AG09319 (cell line): Measurements from ENCODE around the gene NOL9.

Experiments
- DNase-seq: peaks from one replicate; pipeline ENCODE4 v3.0.0-alpha.2; 2010; ENCODE audit warnings: low read depth; ENCODE audit errors: extremely low read depth
- TF ChIP-seq, protein P1 (sequence below): IDR thresholded peaks from 2 replicates; pipeline ENCODE4 v1.5.1; 2011; ENCODE audit warnings: low read depth, mild to moderate bottlenecking, inconsistent platforms, low read length, moderate library complexity

NOL9 gene

GRCh38 chr1:6499296-6499695, 55.0 kb downstream of the NOL9 start:
- TF ChIP-seq, protein P1, sequence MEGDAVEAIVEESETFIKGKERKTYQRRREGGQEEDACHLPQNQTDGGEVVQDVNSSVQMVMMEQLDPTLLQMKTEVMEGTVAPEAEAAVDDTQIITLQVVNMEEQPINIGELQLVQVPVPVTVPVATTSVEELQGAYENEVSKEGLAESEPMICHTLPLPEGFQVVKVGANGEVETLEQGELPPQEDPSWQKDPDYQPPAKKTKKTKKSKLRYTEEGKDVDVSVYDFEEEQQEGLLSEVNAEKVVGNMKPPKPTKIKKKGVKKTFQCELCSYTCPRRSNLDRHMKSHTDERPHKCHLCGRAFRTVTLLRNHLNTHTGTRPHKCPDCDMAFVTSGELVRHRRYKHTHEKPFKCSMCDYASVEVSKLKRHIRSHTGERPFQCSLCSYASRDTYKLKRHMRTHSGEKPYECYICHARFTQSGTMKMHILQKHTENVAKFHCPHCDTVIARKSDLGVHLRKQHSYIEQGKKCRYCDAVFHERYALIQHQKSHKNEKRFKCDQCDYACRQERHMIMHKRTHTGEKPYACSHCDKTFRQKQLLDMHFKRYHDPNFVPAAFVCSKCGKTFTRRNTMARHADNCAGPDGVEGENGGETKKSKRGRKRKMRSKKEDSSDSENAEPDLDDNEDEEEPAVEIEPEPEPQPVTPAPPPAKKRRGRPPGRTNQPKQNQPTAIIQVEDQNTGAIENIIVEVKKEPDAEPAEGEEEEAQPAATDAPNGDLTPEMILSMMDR: no peak
- no peak for DNase-seq

DNA sequence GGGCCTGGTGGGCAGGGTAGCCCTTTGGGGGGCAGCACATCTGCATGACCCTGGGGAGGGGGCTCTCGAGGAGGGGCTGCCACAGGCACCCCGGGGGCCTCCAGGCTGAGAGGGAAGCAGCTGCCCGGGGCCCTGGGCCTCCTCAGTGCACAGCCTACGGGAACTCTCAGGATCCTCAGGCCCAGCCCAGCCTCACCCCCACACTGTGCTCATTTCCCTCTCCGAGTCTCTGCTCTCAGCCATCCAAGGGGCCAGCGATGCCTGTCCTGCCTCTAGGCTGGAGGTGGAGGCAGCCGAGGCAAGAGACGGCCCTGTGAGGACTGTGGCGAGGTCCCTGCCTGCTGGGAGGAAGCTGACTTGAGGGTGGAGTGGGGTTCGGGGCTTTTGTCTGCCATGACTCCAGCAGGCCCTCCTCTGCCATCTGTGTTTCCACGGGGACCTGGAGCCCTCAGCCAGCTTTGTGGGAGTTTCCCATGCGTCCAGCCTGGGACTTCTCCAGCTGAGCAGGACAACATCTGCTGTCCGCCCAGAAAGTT, 55.7 kb downstream of the NOL9 start:
- TF ChIP-seq, protein P1: no peak

GRCh38 chr1:6497867-6498575, 56.3 kb downstream of the NOL9 start:
- TF ChIP-seq, protein P1: no peak
- no peak for DNase-seq

More for the DNA sequence above, 55.7 kb downstream of the NOL9 start:
- DNase-seq: no peak

GRCh38 chr1:6497215-6497866, 57.0 kb downstream of the NOL9 start:
- TF ChIP-seq, protein P1: no peak
- no peak for DNase-seq

DNA sequence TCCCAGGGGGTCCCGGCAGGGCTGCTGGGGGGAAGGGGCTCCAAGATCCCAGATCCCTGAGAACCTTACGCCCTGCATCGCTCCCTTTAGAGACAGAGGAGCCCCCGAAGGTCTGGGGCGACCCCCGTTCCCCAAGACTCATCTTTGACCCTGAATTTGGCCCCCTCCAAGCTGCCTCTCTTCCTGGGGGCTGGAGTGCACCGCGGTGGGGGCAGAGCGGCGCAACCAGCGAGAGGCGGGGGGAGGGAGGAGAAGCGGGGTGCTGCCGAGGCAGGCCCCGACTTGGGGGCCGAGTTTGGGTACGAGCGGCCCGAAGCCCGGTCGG, 57.5 kb downstream of the NOL9 start:
- DNase-seq: no peak
- TF ChIP-seq, protein P1: no peak

DNA sequence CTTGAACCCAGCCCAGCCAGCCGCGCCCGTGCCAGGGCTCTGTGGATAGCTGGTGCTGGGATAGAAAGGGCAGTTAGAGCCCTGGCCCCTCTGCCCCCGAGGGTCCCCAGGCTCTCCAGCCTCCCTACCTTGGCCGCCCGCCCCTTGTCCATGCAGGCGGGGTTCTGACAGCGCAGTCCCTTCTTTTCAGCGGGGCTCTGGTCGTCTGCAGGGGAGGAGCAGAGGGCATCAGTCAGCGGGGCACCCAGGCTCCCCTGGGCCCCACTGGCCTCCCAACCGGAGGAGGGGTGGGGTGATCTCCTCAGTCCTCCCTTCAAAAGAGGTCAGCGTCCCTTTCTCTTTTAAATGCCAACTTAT, 58.0 kb downstream of the NOL9 start:
- no peak for DNase-seq
- TF ChIP-seq, protein P1: no peak
